Small intestine (tissue), 7 donors: ENCODE data around the gene CACNB3. TPM values are rescaled to one million over a fixed set of nuclear protein-coding genes. Genes with fewer than 3 reads are reported as not detected.
"Not testable (repeated sequence)": the region's sequence is repeated elsewhere in the genome, so short reads cannot be mapped to it uniquely, and the experiment has no call there.

Experiments
- DNase-seq, 2 donors: peaks; one replicate each; pipeline versions ENCODE4 v3.0.0 to v3.0.0-alpha.2; 2013
- FAIRE-seq: peaks from 2 replicates; lab custom pipeline; 2012; peaks lifted over from hg19 to GRCh38; lab: Jason Lieb, UNC
- H3K27ac ChIP-seq, 3 donors: one replicate each; pipeline ENCODE4 v1.5.1; 2013; ENCODE audit warnings: low read length in 2 of 3, mild to moderate bottlenecking in 2 of 3, control low read depth in 1 of 3, inconsistent platforms in 1 of 3, low read depth in 1 of 3, moderate library complexity in 1 of 3
- H3K27me3 ChIP-seq, 3 donors: one replicate each; pipeline ENCODE4 v1.6.1; 2013; ENCODE audit warnings: low read length in 3 of 3, inconsistent platforms in 1 of 3; ENCODE audit not compliant: control insufficient read depth in 3 of 3, insufficient read depth in 3 of 3
- H3K36me3 ChIP-seq, 3 donors: one replicate each; pipeline ENCODE4 v1.6.1; 2013; ENCODE audit warnings: low read length in 3 of 3, inconsistent platforms in 1 of 3, low read depth in 1 of 3, mild to moderate bottlenecking in 1 of 3, moderate library complexity in 1 of 3; ENCODE audit not compliant: control insufficient read depth in 3 of 3, insufficient read depth in 2 of 3
- H3K4me1 ChIP-seq, 3 donors: one replicate each; pipeline ENCODE4 v1.6.1; 2013; ENCODE audit warnings: low read length in 2 of 3, inconsistent platforms in 1 of 3, low read depth in 1 of 3, mild to moderate bottlenecking in 1 of 3, moderate library complexity in 1 of 3; ENCODE audit not compliant: control insufficient read depth in 3 of 3, insufficient read depth in 2 of 3
- H3K4me3 ChIP-seq, 3 donors: one replicate each; pipeline ENCODE4 v1.5.1; 2013; ENCODE audit warnings: low read length in 3 of 3, control low read depth in 1 of 3, inconsistent platforms in 1 of 3, low read depth in 1 of 3, mild to moderate bottlenecking in 1 of 3, moderate library complexity in 1 of 3
- H3K9me3 ChIP-seq, 2 donors: one replicate each; pipeline ENCODE4 v1.6.1; 2013; ENCODE audit warnings: low read depth in 1 of 2, low read length in 1 of 2; ENCODE audit not compliant: control insufficient read depth in 2 of 2, insufficient read depth in 1 of 2
- WGBS, 3 donors: extraction: QIAGEN DNeasy Blood & Tissue Kit; methylation state at CpG; one replicate each; pipeline ENCODE4 v1.1.7; 2013; 5-methylcytosine and 5-hydroxymethylcytosine counted together
- polyA plus RNA-seq, 4 donors: library from polyadenylated mRNA; stranded (reverse) in 3 of 4; unstranded in 1 of 4; fragments of 200-250 nt in 3 of 4; fragments of 120-200 nt in 1 of 4; gene quantifications; one replicate each; pipeline versions ENCODE4 v1.2.1 to v1.2.3, GENCODE V29; 2013
- donor health status: healthy with polysubstance abuse.
- donor health status: control.
- donor health status: control.
- donor health status: Bipolar disorder and iron deficiency.
- donor health status: healthy.

CACNB3 gene
- polyA plus RNA-seq, 4 donors = 11.6 to 12.2 (median 12.0) TPM

DNA sequence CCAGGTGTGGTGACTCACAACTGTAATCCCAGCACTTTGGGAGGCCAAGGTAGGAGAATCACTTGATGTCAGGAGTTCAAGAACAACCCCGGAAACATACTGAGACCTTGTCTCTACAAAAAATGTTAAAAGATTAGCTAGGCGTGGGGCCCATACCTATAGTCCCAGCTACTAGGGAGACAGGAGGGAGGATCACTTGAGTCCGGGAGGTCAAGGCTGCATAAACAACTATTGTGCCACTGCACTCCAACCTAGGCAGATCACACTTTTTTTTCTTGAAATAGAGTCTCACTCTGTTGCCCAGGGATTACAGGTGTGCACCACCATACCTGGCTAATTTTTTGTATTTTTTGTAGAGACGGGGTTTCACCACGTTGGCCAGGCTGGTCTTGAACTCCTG, 41.3 kb downstream of the CACNB3 start:
- 91 to 96% (median 92%) methylated on average over 5 of the region's 5 CpGs for WGBS, 3 donors

DNA sequence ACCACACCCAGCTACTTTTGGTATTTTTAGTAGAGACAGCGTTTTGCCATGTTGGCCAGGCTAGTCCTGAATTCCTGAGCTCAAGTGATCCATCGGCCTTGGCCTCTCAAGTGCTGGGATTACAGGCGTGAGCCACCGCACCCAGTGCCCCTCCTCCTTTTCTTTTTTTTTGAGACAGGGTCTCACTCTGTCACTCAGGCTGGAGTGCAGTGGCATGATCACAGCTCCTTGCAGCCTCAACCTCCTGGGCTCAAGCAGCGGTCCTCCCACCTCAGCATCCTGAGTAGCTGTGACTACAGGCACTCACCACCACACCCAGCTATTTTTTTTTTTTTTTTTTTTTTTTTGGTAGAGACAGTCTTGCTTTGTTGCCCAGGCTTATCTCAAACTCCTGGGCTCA, 41.9 kb downstream of the CACNB3 start:
- not testable (repeated sequence) for H3K9me3 ChIP-seq, H3K27ac ChIP-seq, H3K4me1 ChIP-seq, FAIRE-seq, DNase-seq, H3K4me3 ChIP-seq
- Histone ChIP-seq H3K36me3 (peaks cover 0 to 27% (median 0%) of the 10 kb centered on the region in 3 donors), H3K27me3 (peaks cover 0 to 16% (median 0%) of the 10 kb centered on the region in 3 donors)
- 91 to 93% (median 92%) methylated on average over 5 of the region's 5 CpGs for WGBS, 3 donors

More for the DNA sequence above, 41.3 kb downstream of the CACNB3 start:
- Histone ChIP-seq H3K36me3 (peaks cover 0 to 27% (median 0%) of the 10 kb centered on the region in 3 donors), H3K4me1 (no peaks in the 10 kb centered on the region), H3K9me3 (no peaks in the 10 kb centered on the region), H3K4me3 (no peak overlapping the region), H3K27ac (no peak overlapping the region), H3K27me3 (peaks cover 0 to 12% (median 0%) of the 10 kb centered on the region in 3 donors)
- DNase-seq (no peak), FAIRE-seq (no peak)

DNA sequence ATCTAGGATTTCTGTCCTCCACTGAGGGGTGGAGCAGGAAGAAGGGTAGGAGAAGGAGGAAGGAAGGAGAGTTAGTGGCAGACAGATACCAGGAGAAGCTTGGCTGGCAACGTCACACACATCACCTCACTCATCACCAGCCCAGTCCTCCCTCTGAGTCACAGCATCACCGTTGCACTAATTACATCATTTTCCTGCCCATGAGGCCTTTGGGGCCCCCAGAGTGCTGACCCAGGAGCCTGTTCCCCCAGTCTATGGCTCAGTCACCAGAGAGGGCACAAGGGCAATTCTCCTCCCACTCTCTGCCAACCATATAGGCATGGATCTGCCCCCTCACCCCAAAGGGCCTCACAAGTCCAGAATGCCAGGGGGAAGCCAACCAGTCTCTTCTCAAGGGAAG, 42.8 kb downstream of the CACNB3 start:
- no peak overlapping the region for H3K4me3 ChIP-seq
- DNase-seq (no peak), FAIRE-seq (no peak)
- H3K9me3 ChIP-seq = no peaks in the 10 kb centered on the region
- no peak overlapping the region for H3K27ac ChIP-seq
- WGBS, 3 donors = 24 to 60% (median 47%) methylated on average over 2 of the region's 2 CpGs
- H3K27me3 ChIP-seq = peaks cover 0 to 16% (median 0%) of the 10 kb centered on the region in 3 donors
- peaks cover 0 to 7% (median 4%) of the 10 kb centered on the region in 3 donors for H3K4me1 ChIP-seq
- peaks cover 0 to 27% (median 0%) of the 10 kb centered on the region in 3 donors for H3K36me3 ChIP-seq

DNA sequence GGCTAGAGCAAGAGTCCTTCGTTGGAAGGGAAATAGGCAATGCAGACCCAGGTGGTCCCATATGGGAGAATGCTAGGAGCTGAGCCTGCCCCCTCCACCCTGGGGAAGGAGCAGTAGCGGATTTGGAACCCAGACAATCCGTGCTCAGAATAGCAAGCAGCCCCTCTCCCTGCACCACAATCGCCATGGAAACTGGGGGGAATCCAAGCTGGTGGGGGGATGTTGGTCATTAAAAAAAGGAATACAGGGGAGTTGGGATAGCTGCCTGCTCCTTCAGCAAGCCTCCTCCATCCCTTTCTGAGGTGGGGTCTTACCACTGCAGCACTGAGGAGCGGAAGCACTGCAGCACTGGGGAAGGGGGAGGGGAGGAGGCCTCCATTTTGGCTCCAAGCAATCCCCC, 44.5 kb downstream of the CACNB3 start:
- peaks cover 0 to 21% (median 0%) of the 10 kb centered on the region in 3 donors for H3K36me3 ChIP-seq
- FAIRE-seq (no peak), DNase-seq (no peak)
- no peak overlapping the region for H3K27ac ChIP-seq
- H3K27me3 ChIP-seq = peaks cover 0 to 16% (median 0%) of the 10 kb centered on the region in 3 donors
- H3K4me1 ChIP-seq = peaks cover 0 to 7% (median 4%) of the 10 kb centered on the region in 3 donors
- no peaks in the 10 kb centered on the region for H3K9me3 ChIP-seq
- WGBS, 3 donors = 73 to 92% (median 91%) methylated on average over 5 of the region's 5 CpGs
- H3K4me3 ChIP-seq = no peak overlapping the region

DNA sequence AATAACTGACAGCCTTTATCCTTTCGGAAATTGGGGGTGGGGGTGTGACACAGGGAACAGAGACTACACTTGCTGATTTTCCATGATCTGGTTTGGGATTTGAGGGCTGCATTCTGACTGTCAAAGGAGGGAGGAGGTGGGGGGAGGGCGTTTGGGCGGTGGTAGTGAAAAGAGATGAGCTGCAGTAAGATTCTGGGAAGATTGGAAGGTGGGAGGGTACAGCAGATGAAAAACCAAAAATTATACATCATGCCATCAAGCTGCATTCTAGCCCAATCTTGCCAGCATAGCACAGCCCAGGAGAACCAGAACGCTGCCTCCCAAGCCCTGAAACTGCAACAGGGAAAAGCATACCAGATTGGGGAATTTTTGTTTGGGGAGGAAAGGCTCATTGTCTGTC, 45.0 kb downstream of the CACNB3 start:
- Histone ChIP-seq H3K27ac (no peak overlapping the region), H3K9me3 (no peaks in the 10 kb centered on the region), H3K27me3 (peaks cover 0 to 16% (median 0%) of the 10 kb centered on the region in 3 donors), H3K4me1 (peaks cover 0 to 7% (median 4%) of the 10 kb centered on the region in 3 donors), H3K4me3 (no peak overlapping the region), H3K36me3 (peaks cover 0 to 17% (median 0%) of the 10 kb centered on the region in 3 donors)
- DNase-seq (no peak), FAIRE-seq (no peak)
- 77 to 95% (median 86%) methylated on average over 4 of the region's 4 CpGs for WGBS, 3 donors

DNA sequence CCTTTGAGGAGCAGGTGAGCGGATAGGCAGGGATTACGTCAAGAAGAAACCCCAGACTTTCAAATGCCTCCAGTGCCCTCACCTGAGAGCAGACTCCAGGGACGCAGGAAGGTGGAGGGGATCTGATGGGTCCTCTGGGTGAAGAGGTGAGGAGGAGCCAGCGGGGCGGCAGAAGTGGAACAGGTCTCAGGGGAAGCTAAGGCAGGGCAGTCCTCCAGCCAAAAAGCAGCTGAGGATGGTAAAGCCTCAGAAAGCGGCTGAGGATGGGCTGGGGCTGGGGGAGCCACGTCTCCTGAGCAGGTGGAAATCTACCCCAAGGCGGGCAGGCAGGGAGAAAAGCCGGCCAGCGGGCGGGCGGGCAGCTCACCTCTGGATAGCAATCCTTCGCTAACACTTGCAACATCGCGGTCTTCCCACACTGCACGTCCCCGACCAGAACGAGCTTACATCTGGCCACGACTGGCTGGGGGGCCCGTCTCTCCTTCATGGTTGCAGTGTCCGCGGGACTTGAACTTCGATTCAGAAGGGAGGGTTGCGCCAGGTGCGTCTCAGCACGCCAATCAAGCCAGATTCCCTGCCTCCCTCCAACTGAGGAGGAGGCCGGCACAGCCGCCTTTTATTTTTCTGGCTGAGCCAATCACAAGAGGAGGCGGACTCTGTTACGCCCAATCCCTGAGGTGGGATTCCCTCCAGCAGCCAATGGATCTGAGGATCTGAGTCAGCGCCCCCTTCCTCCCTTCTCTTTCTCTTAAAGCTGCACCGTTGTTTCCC, 47.2 kb downstream of the CACNB3 start, which contains the start of gene RND1:
RND1 (minus strand) TSS at position 590 of the 771 bp plus-strand sequence; CDS start at position 487, 103 bp downstream.
- peak within 1 kb of the TSS; percentile 28 to 68 (median 58) for H3K4me3 ChIP-seq
- 2 to 3% (median 2%) methylated on average over 31 to 32 of the region's 32 CpGs for WGBS, 3 donors
- peaks cover 0 to 16% (median 0%) of the 10 kb centered on the region in 3 donors for H3K27me3 ChIP-seq
- DNase-seq (peak; percentile 95 to 96), FAIRE-seq (no peak)
- no peaks in the 10 kb centered on the region for H3K9me3 ChIP-seq
- H3K4me1 ChIP-seq = peaks cover 0 to 7% (median 4%) of the 10 kb centered on the region in 3 donors
- H3K36me3 ChIP-seq = peaks cover 0 to 14% (median 0%) of the 10 kb centered on the region in 3 donors
- peak within 1 kb of the TSS in 2 of 3 donors; percentile 66 to 88 for H3K27ac ChIP-seq

DNA sequence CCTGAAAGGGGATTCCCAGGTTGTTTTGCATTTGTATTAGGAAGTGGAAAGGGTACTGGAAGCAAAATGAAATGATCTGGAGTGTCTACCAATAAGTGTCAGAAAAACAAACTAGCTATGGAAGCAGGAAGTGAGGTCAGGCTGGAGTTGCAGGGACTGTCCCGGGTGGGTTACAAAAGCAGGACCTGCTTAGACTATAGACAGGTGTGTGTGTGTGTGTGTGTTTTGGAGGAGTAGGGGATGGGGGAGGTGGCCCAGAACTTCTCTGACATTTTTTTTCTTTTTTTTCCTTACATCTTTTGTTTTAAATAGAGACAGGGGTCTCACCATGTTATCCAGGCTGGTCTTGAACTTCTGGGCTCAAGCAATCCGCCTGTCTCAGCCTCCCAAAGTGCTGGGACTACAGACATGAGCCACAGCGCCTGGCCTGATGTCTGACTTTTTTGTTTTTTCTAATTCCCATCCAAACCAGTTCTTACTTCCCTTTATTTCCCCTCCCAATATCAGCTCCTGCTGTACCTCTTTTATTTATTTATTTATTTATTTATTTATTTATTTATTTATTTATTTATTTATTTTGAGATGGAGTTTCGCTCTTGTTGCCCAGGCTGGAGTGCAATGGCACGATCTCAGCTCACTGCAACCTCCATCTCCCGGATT, 47.9 kb downstream of the CACNB3 start:
- FAIRE-seq (no peak), DNase-seq (no peak)
- Histone ChIP-seq H3K36me3 (peaks cover 0 to 7% (median 0%) of the 10 kb centered on the region in 3 donors), H3K9me3 (no peaks in the 10 kb centered on the region), H3K27ac (peak overlapping the region in 2 of 3 donors; percentile 38 to 44), H3K4me3 (peak overlapping the region in 2 of 3 donors; percentile 58 to 68), H3K4me1 (peaks cover 0 to 7% (median 4%) of the 10 kb centered on the region in 3 donors), H3K27me3 (peaks cover 0 to 16% (median 0%) of the 10 kb centered on the region in 3 donors)
- 75 to 80% (median 75%) methylated on average over 6 of the region's 6 CpGs for WGBS, 3 donors

DNA sequence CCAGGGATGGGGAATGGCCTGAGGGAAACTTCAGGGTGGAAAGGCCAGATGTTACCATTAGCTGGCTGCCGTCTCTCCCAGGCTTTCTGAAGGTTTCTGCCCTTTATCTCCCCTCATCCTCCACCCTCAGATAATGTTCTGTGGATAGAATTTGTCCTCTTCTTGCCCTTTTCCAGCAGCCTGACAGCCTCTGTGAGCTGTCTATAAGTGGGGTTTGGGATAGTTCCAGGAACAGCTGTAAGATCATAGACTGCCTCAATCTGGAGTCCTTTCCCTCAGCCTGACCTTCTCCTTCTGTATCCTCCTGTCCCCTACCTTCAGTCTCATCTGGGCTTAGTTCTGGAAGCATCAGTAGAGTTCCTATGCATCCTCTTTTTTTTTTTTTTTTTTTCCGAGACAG, 50.2 kb downstream of the CACNB3 start:
- H3K4me3 ChIP-seq = no peak overlapping the region

More for the DNA sequence above, 50.2 kb downstream of the CACNB3 start:
- Histone ChIP-seq H3K27ac (no peak overlapping the region), H3K36me3 (no peaks in the 10 kb centered on the region), H3K9me3 (no peaks in the 10 kb centered on the region), H3K27me3 (peaks cover 0 to 15% (median 0%) of the 10 kb centered on the region in 3 donors), H3K4me1 (peaks cover 0 to 7% (median 4%) of the 10 kb centered on the region in 3 donors)
- 69 to 81% (median 71%) methylated on average over 2 of the region's 2 CpGs for WGBS, 3 donors
- no peak for FAIRE-seq
- DNase-seq = no peak
